ENCODE data around the gene SLC39A1.
A peak's percentile ranks its signal among the peaks of the same experiment; 100 is the strongest.

The SLC39A1 gene

GRCh38 chr1:153953859-153954365 lies 9.4 kb downstream of the SLC39A1 start:
- no peak for DNase-seq (ENCODE audit: low read depth in 2 of 2)

- DNase-seq (ENCODE audit: low read depth in 2 of 2): no peak
These were observed 11.5 kb downstream of the SLC39A1 start for GRCh38 chr1:153951801-153952200.

- DNase-seq (ENCODE audit: low read depth in 2 of 2): no peak
These were observed 12.2 kb downstream of the SLC39A1 start for GRCh38 chr1:153951183-153951582.

GRCh38 chr1:153946622-153947241 lies 16.6 kb downstream of the SLC39A1 start, which contains the start of gene DENND4B:
TSS of gene DENND4B (minus strand) at chr1:153946718. CDS start at chr1:153944374, 2,344 bp downstream.
- DNase-seq (ENCODE audit: low read depth in 2 of 2): peak in 1 of 2 donors; percentile 63

GRCh38 chr1:153945795-153946621 lies 17.3 kb downstream of the SLC39A1 start:
- DNase-seq (ENCODE audit: low read depth in 2 of 2): peak; percentile 48 to 61

- peak; percentile 57 to 68 for DNase-seq (ENCODE audit: low read depth in 2 of 2)
These were observed 18.1 kb downstream of the SLC39A1 start for GRCh38 chr1:153945131-153945794.

- DNase-seq (ENCODE audit: low read depth in 2 of 2): no peak
These were observed 18.6 kb downstream of the SLC39A1 start for GRCh38 chr1:153944827-153945117.

GRCh38 chr1:153944005-153944826 lies 19.1 kb downstream of the SLC39A1 start:
- DNase-seq (ENCODE audit: low read depth in 2 of 2): no peak

GRCh38 chr1:153942766-153943549 lies 20.4 kb downstream of the SLC39A1 start:
- DNase-seq (ENCODE audit: low read depth in 2 of 2): no peak

- DNase-seq (ENCODE audit: low read depth in 2 of 2): no peak
These were observed 21.3 kb downstream of the SLC39A1 start for GRCh38 chr1:153941826-153942725.

GRCh38 chr1:153940756-153941155 lies 22.6 kb downstream of the SLC39A1 start:
- DNase-seq (ENCODE audit: low read depth in 2 of 2): no peak

- DNase-seq (ENCODE audit: low read depth in 2 of 2): no peak
These were observed 23.9 kb downstream of the SLC39A1 start for GRCh38 chr1:153939476-153939875.

- no peak for DNase-seq (ENCODE audit: low read depth in 2 of 2)
These were observed 24.3 kb downstream of the SLC39A1 start for GRCh38 chr1:153938996-153939395.

- DNase-seq (ENCODE audit: low read depth in 2 of 2): no peak
These were observed 26.0 kb downstream of the SLC39A1 start for GRCh38 chr1:153937331-153937730.

GRCh38 chr1:153936011-153936802 lies 27.1 kb downstream of the SLC39A1 start:
- DNase-seq (ENCODE audit: low read depth in 2 of 2): no peak

- no peak for DNase-seq (ENCODE audit: low read depth in 2 of 2)
These were observed 28.6 kb downstream of the SLC39A1 start for GRCh38 chr1:153934746-153935145.

GRCh38 chr1:153933955-153934354 lies 29.4 kb downstream of the SLC39A1 start:
- no peak for DNase-seq (ENCODE audit: low read depth in 2 of 2)

GRCh38 chr1:153933430-153933829 lies 29.9 kb downstream of the SLC39A1 start:
- DNase-seq (ENCODE audit: low read depth in 2 of 2): no peak
